Common myeloid progenitor, CD34-positive (primary cell): ENCODE results near the gene NDUFA11.
"Not testable (repeated sequence)": the region's sequence is repeated elsewhere in the genome, so short reads cannot be mapped to it uniquely, and the experiment has no call there.

ENCODE experiments used
- CTCF ChIA-PET: fragments of 350-600 bp; sonication (Branson Sonifier 250); formaldehyde crosslinking; loops from one replicate; lab custom pipeline; 2021; ENCODE audit warnings: antibody characterized with exemption; lab: Charles Lee
- POLR2A ChIA-PET: fragments of 350-600 bp; sonication (Branson Sonifier 250); formaldehyde crosslinking; loops from one replicate; lab custom pipeline; 2021; ENCODE audit warnings: antibody characterized with exemption; lab: Charles Lee
- DNase-seq, 3 donors: peaks; one replicate each; pipeline versions ENCODE4 v3.0.0 to v3.0.0-alpha.2; 2013
- H3K27ac ChIP-seq, 2 experiments: 1 replicate in 1 of 2; 2 replicates in 1 of 2; pipeline ENCODE4 v1.7.0; 2013; ENCODE audit warnings: inconsistent platforms in 2 of 2, low read length in 2 of 2, mild to moderate bottlenecking in 2 of 2, low read depth in 1 of 2, moderate library complexity in 1 of 2; ENCODE audit not compliant: severe bottlenecking in 2 of 2, insufficient read depth in 1 of 2, poor library complexity in 1 of 2
- H3K27me3 ChIP-seq, 5 experiments: replicated peaks in 2 of 5; 1 replicate in 3 of 5; 2 replicates in 2 of 5; pipeline versions ENCODE4 v1.6.1 to v1.7.0; 2013; ENCODE audit warnings: low read length in 4 of 5, mild to moderate bottlenecking in 2 of 5, moderate library complexity in 2 of 5, inconsistent platforms in 1 of 5; ENCODE audit not compliant: insufficient read depth in 5 of 5, control insufficient read depth in 4 of 5
- H3K36me3 ChIP-seq, 4 experiments: 1 replicate in 2 of 4; 2 replicates in 2 of 4; pipeline versions ENCODE4 v1.6.1 to v1.7.0; 2013; ENCODE audit warnings: low read length in 3 of 4, control low read depth in 1 of 4, mild to moderate bottlenecking in 1 of 4; ENCODE audit not compliant: control insufficient read depth in 4 of 4, insufficient read depth in 4 of 4
- H3K4me1 ChIP-seq, 4 experiments: 1 replicate in 3 of 4; 2 replicates in 1 of 4; pipeline versions ENCODE4 v1.6.1 to v1.7.1; 2013; ENCODE audit warnings: low read length in 3 of 4, mild to moderate bottlenecking in 3 of 4, control low read depth in 1 of 4, inconsistent platforms in 1 of 4, moderate library complexity in 1 of 4; ENCODE audit not compliant: control insufficient read depth in 4 of 4, insufficient read depth in 4 of 4; ENCODE audit errors: control extremely low read depth in 1 of 4
- H3K4me3 ChIP-seq, 7 experiments: 1 replicate in 4 of 7; 2 replicates in 3 of 7; pipeline versions ENCODE4 v1.5.1 to v1.7.0; 2013; ENCODE audit warnings: mild to moderate bottlenecking in 7 of 7, low read length in 6 of 7, moderate library complexity in 6 of 7, inconsistent platforms in 2 of 7, low read depth in 2 of 7, control low read depth in 1 of 7; ENCODE audit not compliant: insufficient read depth in 4 of 7, control insufficient read depth in 1 of 7; ENCODE audit errors: extremely low read depth in 1 of 7
- H3K9me3 ChIP-seq, 5 experiments: 1 replicate in 4 of 5; 2 replicates in 1 of 5; pipeline versions ENCODE4 v1.6.1 to v1.7.1; 2013; ENCODE audit warnings: low read length in 4 of 5, mild to moderate bottlenecking in 2 of 5, inconsistent platforms in 1 of 5, low read depth in 1 of 5, moderate library complexity in 1 of 5; ENCODE audit not compliant: control insufficient read depth in 4 of 5, insufficient read depth in 2 of 5; ENCODE audit errors: control extremely low read depth in 1 of 5
- WGBS: methylation state at CpG from one replicate; pipeline ENCODE4 v1.1.5; 2013; ENCODE audit not compliant: insufficient coverage; 5-methylcytosine and 5-hydroxymethylcytosine counted together

The NDUFA11 gene

DNA sequence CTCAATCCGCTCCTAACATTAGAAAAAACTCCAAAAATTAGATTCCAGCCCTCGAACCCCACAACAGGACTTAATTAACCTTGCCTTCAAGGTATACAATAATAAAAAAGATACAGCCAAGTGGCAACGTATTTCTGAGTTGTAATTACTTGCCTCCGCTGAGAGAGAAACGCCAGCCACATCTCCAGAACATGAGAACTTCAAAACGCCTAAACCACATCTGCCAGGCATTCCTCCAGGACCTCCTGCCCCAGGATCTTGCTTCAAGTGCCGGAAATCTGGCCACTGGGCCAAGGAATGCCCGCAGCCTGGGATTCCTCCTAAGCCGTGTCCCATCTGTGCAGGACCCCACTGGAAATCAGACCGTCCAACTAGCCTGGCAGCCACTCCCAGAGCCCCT, 49.5 kb downstream of the NDUFA11 start:
- H3K9me3 ChIP-seq, POLR2A ChIA-PET, H3K27me3 ChIP-seq, CTCF ChIA-PET, H3K27ac ChIP-seq, H3K36me3 ChIP-seq, H3K4me3 ChIP-seq, DNase-seq: not testable (repeated sequence)
- WGBS, result 93% methylated on average over 10 of the region's 10 CpGs
- H3K4me1 ChIP-seq, result peaks cover 0 to 18% (median 3%) of the 10 kb centered on the region in 4 experiments

GRCh38 chr19:5851302-5851701, 52.3 kb downstream of the NDUFA11 start, which contains the start of gene FUT3:
TSS of gene FUT3 (minus strand) at chr19:5851449.
- H3K4me3 ChIP-seq, result no peak within 1 kb of the TSS
- no peaks in the 10 kb centered on the region for H3K36me3 ChIP-seq
- H3K4me1 ChIP-seq, result peaks cover 0 to 18% (median 3%) of the 10 kb centered on the region in 4 experiments
- 84% methylated on average over 9 of the region's 10 CpGs for WGBS
- DNase-seq, result no peak
- no peaks in the 10 kb centered on the region for H3K27me3 ChIP-seq
- ChIA-PET POLR2A (interaction anchor here (0.7 kb wide), 1 partner anchor 846 kb away, joined by 3 read pairs; no protein-coding TSS in a partner anchor), CTCF (no interaction called here)
- H3K27ac ChIP-seq, result no peak within 1 kb of the TSS
- no peaks in the 10 kb centered on the region for H3K9me3 ChIP-seq

GRCh38 chr19:5850743-5851293, 52.8 kb downstream of the NDUFA11 start:
- H3K4me3 ChIP-seq, result no peak overlapping the region
- H3K9me3 ChIP-seq, result no peaks in the 10 kb centered on the region
- CTCF ChIA-PET, result interaction anchor here (0.7 kb wide), 1 partner anchor 47 kb away, joined by 3 read pairs; no protein-coding TSS in a partner anchor

DNA sequence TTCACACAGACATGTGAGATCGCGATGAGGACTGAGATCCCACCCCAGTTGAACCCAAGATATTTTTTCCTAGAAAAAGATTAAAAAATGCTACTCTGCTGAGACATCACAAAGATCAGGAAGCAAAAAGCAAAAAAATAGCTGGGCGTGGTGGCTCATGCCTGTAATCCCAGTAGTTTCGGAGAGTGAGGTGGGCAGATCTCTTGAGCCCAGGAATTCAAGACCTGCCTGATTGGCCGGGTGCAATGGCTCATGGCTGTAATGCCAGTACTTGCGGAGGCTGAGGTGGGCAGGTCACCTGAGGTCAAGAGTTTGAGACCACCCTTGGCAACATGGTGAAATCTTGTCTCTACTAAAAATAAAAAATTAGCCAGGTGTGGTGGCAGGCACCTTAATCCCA, 53.4 kb downstream of the NDUFA11 start:
- H3K4me1 ChIP-seq, result peaks cover 0 to 18% (median 3%) of the 10 kb centered on the region in 4 experiments
- H3K4me3 ChIP-seq, result no peak overlapping the region
- H3K27ac ChIP-seq, result no peak overlapping the region
- ChIA-PET POLR2A (no interaction called here), CTCF (interaction anchor here (0.7 kb wide), 1 partner anchor 46 kb away, joined by 3 read pairs; no protein-coding TSS in a partner anchor)
- no peaks in the 10 kb centered on the region for H3K27me3 ChIP-seq
- H3K36me3 ChIP-seq, result no peaks in the 10 kb centered on the region
- WGBS, result 97% methylated on average over 6 of the region's 6 CpGs
- no peaks in the 10 kb centered on the region for H3K9me3 ChIP-seq
- DNase-seq, result no peak

More at GRCh38 chr19:5850743-5851293, 52.8 kb downstream of the NDUFA11 start:
- H3K36me3 ChIP-seq, result no peaks in the 10 kb centered on the region
- no peak overlapping the region for H3K27ac ChIP-seq
- peak in 2 of 3 donors; percentile 50 to 65 for DNase-seq
- POLR2A ChIA-PET, result interaction anchor here (0.7 kb wide), 1 partner anchor 846 kb away, joined by 3 read pairs; no protein-coding TSS in a partner anchor
- H3K4me1 ChIP-seq, result peaks cover 0 to 18% (median 3%) of the 10 kb centered on the region in 4 experiments
- 53% methylated on average over 4 of the region's 5 CpGs for WGBS
- no peaks in the 10 kb centered on the region for H3K27me3 ChIP-seq

- CTCF ChIA-PET, H3K27me3 ChIP-seq, H3K4me3 ChIP-seq, H3K27ac ChIP-seq, DNase-seq, H3K36me3 ChIP-seq, POLR2A ChIA-PET, H3K9me3 ChIP-seq: not testable (repeated sequence)
- 91% methylated on average over 5 of the region's 5 CpGs for WGBS
- peaks cover 0 to 15% (median 1%) of the 10 kb centered on the region in 4 experiments for H3K4me1 ChIP-seq
These were observed 55.0 kb downstream of the NDUFA11 start for GRCh38 chr19:5848621-5849020.

GRCh38 chr19:5847846-5848245, 55.7 kb downstream of the NDUFA11 start:
- H3K9me3 ChIP-seq, H3K27me3 ChIP-seq, H3K27ac ChIP-seq, H3K36me3 ChIP-seq, DNase-seq, POLR2A ChIA-PET, CTCF ChIA-PET, H3K4me3 ChIP-seq: not testable (repeated sequence)
- H3K4me1 ChIP-seq, result peaks cover 0 to 13% (median 1%) of the 10 kb centered on the region in 4 experiments
- 94% methylated on average over 10 of the region's 10 CpGs for WGBS
